HEK293 (cell line): ENCODE measurements around the gene TRIM29.

Experiments used
- CTCF ChIA-PET: fragments of 350-600 bp; formaldehyde crosslinking; extraction: SDS; loops from one replicate; lab custom pipeline; 2021; ENCODE audit warnings: antibody characterized with exemption; lab: Yijun Ruan, JAX
- POLR2A ChIA-PET: fragments of 300-600 bp; formaldehyde crosslinking; extraction: SDS; loops from one replicate; lab custom pipeline; 2020; ENCODE audit warnings: antibody characterized with exemption, inconsistent platforms; lab: Yijun Ruan, JAX
- H3K27ac ChIP-seq: fragments of 200-500 bp; sonication (Bioruptor generic); 2 replicates; pipeline ENCODE4 v1.5.1; 2014; ENCODE audit warnings: low read depth, low read length, control low read depth, inconsistent platforms; ENCODE audit errors: extremely low read depth
- H3K36me3 ChIP-seq, 2 experiments: fragments of 200-500 bp in 1 of 2; sonication (Bioruptor generic) in 1 of 2; 1 replicate in 1 of 2; 2 replicates in 1 of 2; pipeline ENCODE4 v1.5.1; 2014 to 2017; ENCODE audit warnings: inconsistent platforms in 2 of 2, low read length in 2 of 2; ENCODE audit not compliant: control insufficient read depth in 2 of 2, insufficient read depth in 1 of 2
- H3K4me1 ChIP-seq: fragments of 200-500 bp; sonication (Bioruptor generic); 2 replicates; pipeline ENCODE4 v1.5.1; 2014; ENCODE audit warnings: mild to moderate bottlenecking, low read length, inconsistent platforms; ENCODE audit not compliant: control insufficient read depth, insufficient read depth
- H3K4me3 ChIP-seq: 2 replicates; pipeline ENCODE4 v1.5.1; 2011; ENCODE audit warnings: low read depth, mild to moderate bottlenecking, control low read depth, low read length, moderate library complexity
- H3K9me3 ChIP-seq: fragments of 200-500 bp; sonication (Bioruptor generic); 2 replicates; pipeline ENCODE4 v1.5.1; 2014; ENCODE audit warnings: low read depth, low read length, inconsistent platforms; ENCODE audit not compliant: control insufficient read depth, insufficient read depth
- BCL6B ChIP-seq: fragments of 450-650 bp; formaldehyde crosslinking; IDR thresholded peaks from 2 replicates; pipeline ENCODE4 v1.5.1; 2017; ENCODE audit warnings: missing biosample characterization, missing genetic modification characterization
- KLF8 ChIP-seq: fragments of 450-650 bp; formaldehyde crosslinking; IDR thresholded peaks from 2 replicates; pipeline ENCODE4 v1.5.1; 2016; ENCODE audit warnings: missing biosample characterization, missing genetic modification characterization
- MZF1 ChIP-seq: fragments of 450-650 bp; formaldehyde crosslinking; IDR thresholded peaks from 2 replicates; pipeline ENCODE4 v1.5.1; 2017; ENCODE audit warnings: missing biosample characterization, missing genetic modification characterization, borderline replicate concordance
- OSR2 ChIP-seq: fragments of 450-650 bp; formaldehyde crosslinking; IDR thresholded peaks from 2 replicates; pipeline ENCODE4 v1.5.1; 2016; ENCODE audit warnings: missing biosample characterization, missing genetic modification characterization
- SP2 ChIP-seq: fragments of 450-650 bp; formaldehyde crosslinking; IDR thresholded peaks from 2 replicates; pipeline ENCODE4 v1.5.1; 2016; ENCODE audit warnings: missing biosample characterization, missing genetic modification characterization
- YY2 ChIP-seq: fragments of 450-650 bp; formaldehyde crosslinking; IDR thresholded peaks from 2 replicates; pipeline ENCODE4 v1.5.1; 2016; ENCODE audit warnings: missing biosample characterization, missing genetic modification characterization
- ZBTB1 ChIP-seq: fragments of 450-650 bp; formaldehyde crosslinking; IDR thresholded peaks from 2 replicates; pipeline ENCODE4 v1.5.1; 2016; ENCODE audit warnings: missing biosample characterization, missing genetic modification characterization
- ZBTB10 ChIP-seq: fragments of 450-650 bp; formaldehyde crosslinking; IDR thresholded peaks from 2 replicates; pipeline ENCODE4 v1.5.1; 2016; ENCODE audit warnings: missing biosample characterization, missing genetic modification characterization
- ZBTB7A ChIP-seq: fragments of 450-650 bp; formaldehyde crosslinking; IDR thresholded peaks from 2 replicates; pipeline ENCODE4 v1.5.1; 2016; ENCODE audit warnings: low read depth, missing biosample characterization, missing genetic modification characterization
- ZFP41 ChIP-seq: fragments of 450-650 bp; formaldehyde crosslinking; IDR thresholded peaks from 2 replicates; pipeline ENCODE4 v1.5.1; 2016; ENCODE audit warnings: missing biosample characterization, missing genetic modification characterization, borderline replicate concordance
- ZNF10 ChIP-seq: fragments of 450-650 bp; formaldehyde crosslinking; IDR thresholded peaks from 2 replicates; pipeline ENCODE4 v1.5.1; 2017; ENCODE audit warnings: missing biosample characterization, missing genetic modification characterization
- ZNF146 ChIP-seq: fragments of 450-650 bp; formaldehyde crosslinking; IDR thresholded peaks from 2 replicates; pipeline ENCODE4 v1.5.1; 2016; ENCODE audit warnings: missing biosample characterization, missing genetic modification characterization
- ZNF16 ChIP-seq: fragments of 450-650 bp; formaldehyde crosslinking; IDR thresholded peaks from 2 replicates; pipeline ENCODE4 v1.5.1; 2016; ENCODE audit warnings: low read depth, missing biosample characterization, missing genetic modification characterization
- ZNF302 ChIP-seq: fragments of 450-650 bp; formaldehyde crosslinking; IDR thresholded peaks from 2 replicates; pipeline ENCODE4 v1.5.1; 2016; ENCODE audit warnings: missing biosample characterization, missing genetic modification characterization, low read depth
- ZNF394 ChIP-seq: fragments of 450-650 bp; formaldehyde crosslinking; IDR thresholded peaks from 2 replicates; pipeline ENCODE4 v1.5.1; 2016; ENCODE audit warnings: missing biosample characterization, missing genetic modification characterization, mild to moderate bottlenecking, moderate library complexity, borderline replicate concordance
- ZNF48 ChIP-seq: fragments of 450-650 bp; formaldehyde crosslinking; IDR thresholded peaks from 2 replicates; pipeline ENCODE4 v1.5.1; 2016; ENCODE audit warnings: missing biosample characterization, missing genetic modification characterization
- ZNF544 ChIP-seq: fragments of 450-650 bp; formaldehyde crosslinking; IDR thresholded peaks from 2 replicates; pipeline ENCODE4 v1.5.0; 2017; ENCODE audit warnings: missing biosample characterization, missing genetic modification characterization
- ZNF555 ChIP-seq: fragments of 450-650 bp; formaldehyde crosslinking; conservative IDR thresholded peaks from 2 replicates; pipeline ENCODE4 v1.5.1; 2017; ENCODE audit warnings: missing biosample characterization, mild to moderate bottlenecking, missing genetic modification characterization, inconsistent platforms
- ZNF558 ChIP-seq: fragments of 450-650 bp; formaldehyde crosslinking; IDR thresholded peaks from 2 replicates; pipeline ENCODE4 v1.5.1; 2016; ENCODE audit warnings: missing biosample characterization, missing genetic modification characterization
- ZNF571 ChIP-seq: fragments of 450-650 bp; formaldehyde crosslinking; IDR thresholded peaks from 2 replicates; pipeline ENCODE4 v1.5.0; 2017; ENCODE audit warnings: missing biosample characterization, missing genetic modification characterization
- ZNF626 ChIP-seq: fragments of 450-650 bp; sonication (Bioruptor Pico); formaldehyde crosslinking; IDR thresholded peaks from 2 replicates; pipeline ENCODE4 v1.5.1; 2018; ENCODE audit warnings: missing biosample characterization, missing genetic modification characterization, inconsistent platforms
- ZNF654 ChIP-seq: fragments of 450-650 bp; formaldehyde crosslinking; IDR thresholded peaks from 2 replicates; pipeline ENCODE4 v1.5.1; 2016; ENCODE audit warnings: low read depth, missing biosample characterization, missing genetic modification characterization
- ZNF658 ChIP-seq: fragments of 450-650 bp; formaldehyde crosslinking; IDR thresholded peaks from 2 replicates; pipeline ENCODE4; 2016; ENCODE audit warnings: missing biosample characterization, missing genetic modification characterization
- ZNF660 ChIP-seq: fragments of 450-650 bp; IDR thresholded peaks from 2 replicates; pipeline ENCODE4 v1.5.1; 2018; ENCODE audit warnings: missing biosample characterization, mild to moderate bottlenecking, missing genetic modification characterization
- ZNF768 ChIP-seq: fragments of 450-650 bp; formaldehyde crosslinking; IDR thresholded peaks from 2 replicates; pipeline ENCODE4 v1.5.1; 2018; ENCODE audit warnings: missing biosample characterization, mild to moderate bottlenecking, missing genetic modification characterization
- ZNF777 ChIP-seq: fragments of 450-650 bp; formaldehyde crosslinking; IDR thresholded peaks from 2 replicates; pipeline ENCODE4 v1.5.1; 2017; ENCODE audit warnings: missing biosample characterization, missing genetic modification characterization, borderline replicate concordance
- ZNF791 ChIP-seq: fragments of 450-650 bp; formaldehyde crosslinking; IDR thresholded peaks from 2 replicates; pipeline ENCODE4 v1.5.1; 2016; ENCODE audit warnings: missing biosample characterization, missing genetic modification characterization
- ZSCAN16 ChIP-seq: fragments of 450-650 bp; formaldehyde crosslinking; IDR thresholded peaks from 2 replicates; pipeline ENCODE4 v1.5.1; 2016; ENCODE audit warnings: missing biosample characterization, missing genetic modification characterization

Gene TRIM29

GRCh38 chr11:120091701-120092100, 46.2 kb downstream of the TRIM29 start:
- H3K4me3 ChIP-seq = no peak overlapping the region
- CTCF ChIA-PET = no interaction called here
- no peak for TF ChIP-seq ZNF558 (tag by site-specific recombination)
- no peak for TF ChIP-seq ZNF48 (tag by site-specific recombination)
- TF ChIP-seq ZNF768 (tag by site-specific recombination) = no peak
- no peak for TF ChIP-seq ZNF626 (tag by site-specific recombination)
- TF ChIP-seq ZNF394 = no peak
- no peak for TF ChIP-seq ZNF571 (tag by site-specific recombination)
- H3K27ac ChIP-seq = no peak overlapping the region
- POLR2A ChIA-PET = no interaction called here
- no peaks in the 10 kb centered on the region for H3K4me1 ChIP-seq
- H3K36me3 ChIP-seq = no peaks in the 10 kb centered on the region
- no peaks in the 10 kb centered on the region for H3K9me3 ChIP-seq

- H3K4me3 ChIP-seq = no peak overlapping the region
- TF ChIP-seq ZNF10 (tag by site-specific recombination) = no peak
- no peak for TF ChIP-seq ZNF571 (tag by site-specific recombination)
- TF ChIP-seq MZF1 = no peak
- TF ChIP-seq ZNF791 (tag by site-specific recombination) = no peak
- TF ChIP-seq ZNF777 = no peak
- TF ChIP-seq ZNF660 = no peak
- TF ChIP-seq BCL6B (tag by site-specific recombination) = no peak
- TF ChIP-seq KLF8 (tag by site-specific recombination) = no peak
- TF ChIP-seq ZNF544 (tag by site-specific recombination) = no peak
- TF ChIP-seq ZNF146 = no peak
- no peak for TF ChIP-seq SP2 (tag by site-specific recombination)
- no peak for TF ChIP-seq ZNF555 (tag by site-specific recombination)
- no peak for TF ChIP-seq ZNF626 (tag by site-specific recombination)
- no peak for TF ChIP-seq ZFP41
- TF ChIP-seq, all 188 proteins: peak for 0
- Histone ChIP-seq H3K9me3 (no peaks in the 10 kb centered on the region), H3K4me1 (no peaks in the 10 kb centered on the region), H3K27ac (no peak overlapping the region), H3K36me3 (no peaks in the 10 kb centered on the region)
- ChIA-PET POLR2A (no interaction called here), CTCF (no interaction called here)
Measured at GRCh38 chr11:120091121-120091520, 46.8 kb downstream of the TRIM29 start.

- no peak for TF ChIP-seq ZNF302 (tag by site-specific recombination)
- TF ChIP-seq ZNF394 = no peak
- TF ChIP-seq ZBTB10 (tag by site-specific recombination) = no peak
- no peak for TF ChIP-seq ZSCAN16 (tag by site-specific recombination)
- no peak for TF ChIP-seq YY2
- TF ChIP-seq ZBTB7A (tag by site-specific recombination) = no peak
- TF ChIP-seq ZBTB1 (tag by site-specific recombination) = no peak
- no peak for TF ChIP-seq ZNF10 (tag by site-specific recombination)
- TF ChIP-seq OSR2 = no peak
- no peak for TF ChIP-seq ZNF658 (tag by site-specific recombination)
- no peak for TF ChIP-seq ZNF558 (tag by site-specific recombination)
- TF ChIP-seq ZNF654 (tag by site-specific recombination) = no peak
- TF ChIP-seq ZNF16 = no peak
- ChIA-PET CTCF (no interaction called here), POLR2A (no interaction called here)
- Histone ChIP-seq H3K4me1 (no peaks in the 10 kb centered on the region), H3K36me3 (no peaks in the 10 kb centered on the region), H3K9me3 (no peaks in the 10 kb centered on the region), H3K27ac (no peak overlapping the region), H3K4me3 (no peak overlapping the region)
Measured at GRCh38 chr11:120090411-120090810, 47.5 kb downstream of the TRIM29 start.
